Measurements from ENCODE around the gene BANK1.

DNA sequence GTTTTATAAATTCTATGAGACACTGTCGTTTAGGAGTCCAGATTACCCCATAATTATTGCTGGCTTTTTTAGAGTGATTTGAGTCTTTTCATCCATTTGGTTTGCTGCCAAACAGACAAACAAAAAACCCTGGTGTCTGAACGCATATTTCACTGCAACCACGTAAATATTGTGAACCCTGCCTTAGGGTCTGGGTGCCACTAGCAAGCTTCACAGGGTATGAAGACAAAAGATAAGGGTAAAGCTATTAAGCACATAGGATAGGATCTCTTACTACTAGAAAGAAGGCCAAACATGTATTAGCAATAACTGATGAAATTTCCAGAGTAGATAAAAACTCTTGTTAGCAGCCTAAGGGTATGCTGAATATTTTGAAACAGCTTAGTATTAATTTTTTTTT is 143.3 kb downstream of the BANK1 start:
- TF ChIP-seq, protein P1, sequence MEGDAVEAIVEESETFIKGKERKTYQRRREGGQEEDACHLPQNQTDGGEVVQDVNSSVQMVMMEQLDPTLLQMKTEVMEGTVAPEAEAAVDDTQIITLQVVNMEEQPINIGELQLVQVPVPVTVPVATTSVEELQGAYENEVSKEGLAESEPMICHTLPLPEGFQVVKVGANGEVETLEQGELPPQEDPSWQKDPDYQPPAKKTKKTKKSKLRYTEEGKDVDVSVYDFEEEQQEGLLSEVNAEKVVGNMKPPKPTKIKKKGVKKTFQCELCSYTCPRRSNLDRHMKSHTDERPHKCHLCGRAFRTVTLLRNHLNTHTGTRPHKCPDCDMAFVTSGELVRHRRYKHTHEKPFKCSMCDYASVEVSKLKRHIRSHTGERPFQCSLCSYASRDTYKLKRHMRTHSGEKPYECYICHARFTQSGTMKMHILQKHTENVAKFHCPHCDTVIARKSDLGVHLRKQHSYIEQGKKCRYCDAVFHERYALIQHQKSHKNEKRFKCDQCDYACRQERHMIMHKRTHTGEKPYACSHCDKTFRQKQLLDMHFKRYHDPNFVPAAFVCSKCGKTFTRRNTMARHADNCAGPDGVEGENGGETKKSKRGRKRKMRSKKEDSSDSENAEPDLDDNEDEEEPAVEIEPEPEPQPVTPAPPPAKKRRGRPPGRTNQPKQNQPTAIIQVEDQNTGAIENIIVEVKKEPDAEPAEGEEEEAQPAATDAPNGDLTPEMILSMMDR (IDR thresholded peaks at IDR 0.05; ENCODE audit: borderline replicate concordance, extremely low read depth, low read length, poor library complexity, severe bottlenecking) = no peak
- TF ChIP-seq EZH2 (IDR thresholded peaks at IDR 0.05; ENCODE audit: borderline replicate concordance, low read depth, low read length, severe bottlenecking) = no peak
